Mononuclear cell (primary cell): Measurements from ENCODE around the gene AHR. TPM values are rescaled to one million over a fixed set of nuclear protein-coding genes. Genes with fewer than 3 reads are reported as not detected.
"Not testable (repeated sequence)": the region's sequence is repeated elsewhere in the genome, so short reads cannot be mapped to it uniquely, and the experiment has no call there.

Source experiments
- H3K27me3 ChIP-seq: 2 replicates; pipeline ENCODE4 v1.6.0; 2011; ENCODE audit warnings: low read length, control low read depth; ENCODE audit not compliant: insufficient read depth
- H3K4me1 ChIP-seq: 2 replicates; pipeline ENCODE4 v1.5.1; 2011; ENCODE audit warnings: mild to moderate bottlenecking, low read length, control low read depth; ENCODE audit not compliant: insufficient read depth
- H3K4me3 ChIP-seq: 2 replicates; pipeline ENCODE4 v1.5.1; 2011; ENCODE audit warnings: mild to moderate bottlenecking, low read length, moderate library complexity
- H3K9me3 ChIP-seq: 2 replicates; pipeline ENCODE4 v1.5.1; 2011; ENCODE audit warnings: low read depth, mild to moderate bottlenecking, control low read depth, low read length
- total RNA-seq: library from RNA; depleted of rRNA; stranded (reverse); fragments of >200 nt; gene quantifications from one replicate; pipeline ENCODE4 v1.2.3, GENCODE V29; 2012

AHR gene
- total RNA-seq, 1 donor = 490 TPM

- Histone ChIP-seq H3K9me3 (no peaks in the 10 kb centered on the region), H3K4me3 (no peak overlapping the region), H3K4me1 (peaks cover 27% of the 10 kb centered on the region), H3K27me3 (no peaks in the 10 kb centered on the region)
These were observed 73.4 kb downstream of the AHR start for GRCh38 chr7:17371671-17372524.

- no peaks in the 10 kb centered on the region for H3K27me3 ChIP-seq
- peaks cover 23% of the 10 kb centered on the region for H3K4me1 ChIP-seq
- no peak overlapping the region for H3K4me3 ChIP-seq
- no peaks in the 10 kb centered on the region for H3K9me3 ChIP-seq
These were observed 75.7 kb downstream of the AHR start for GRCh38 chr7:17374157-17374556.

GRCh38 chr7:17374654-17375053 is 76.2 kb downstream of the AHR start:
- no peaks in the 10 kb centered on the region for H3K27me3 ChIP-seq
- H3K4me1 ChIP-seq = peaks cover 18% of the 10 kb centered on the region
- no peak overlapping the region for H3K4me3 ChIP-seq
- H3K9me3 ChIP-seq = no peaks in the 10 kb centered on the region

GRCh38 chr7:17376595-17376994 is 78.1 kb downstream of the AHR start:
- Histone ChIP-seq H3K4me3 (no peak overlapping the region), H3K9me3 (no peaks in the 10 kb centered on the region), H3K27me3 (no peaks in the 10 kb centered on the region), H3K4me1 (no peaks in the 10 kb centered on the region)

GRCh38 chr7:17380736-17381662 is 82.5 kb downstream of the AHR start:
- no peaks in the 10 kb centered on the region for H3K4me1 ChIP-seq
- no peaks in the 10 kb centered on the region for H3K9me3 ChIP-seq
- no peaks in the 10 kb centered on the region for H3K27me3 ChIP-seq
- H3K4me3 ChIP-seq = no peak overlapping the region

- not testable (repeated sequence) for H3K27me3 ChIP-seq, H3K4me1 ChIP-seq, H3K4me3 ChIP-seq, H3K9me3 ChIP-seq
These were observed 84.2 kb downstream of the AHR start for GRCh38 chr7:17382408-17383354.

GRCh38 chr7:17384400-17384799 is 85.9 kb downstream of the AHR start:
- Histone ChIP-seq H3K4me3 (no peak overlapping the region), H3K9me3 (no peaks in the 10 kb centered on the region), H3K27me3 (no peaks in the 10 kb centered on the region), H3K4me1 (no peaks in the 10 kb centered on the region)

GRCh38 chr7:17385612-17386011 is 87.2 kb downstream of the AHR start:
- Histone ChIP-seq H3K27me3 (no peaks in the 10 kb centered on the region), H3K4me1 (no peaks in the 10 kb centered on the region), H3K9me3 (no peaks in the 10 kb centered on the region), H3K4me3 (no peak overlapping the region)

GRCh38 chr7:17390392-17390791 is 91.9 kb downstream of the AHR start:
- Histone ChIP-seq H3K4me3 (no peak overlapping the region), H3K27me3 (no peaks in the 10 kb centered on the region), H3K9me3 (no peaks in the 10 kb centered on the region), H3K4me1 (no peaks in the 10 kb centered on the region)

GRCh38 chr7:17391366-17391765 is 92.9 kb downstream of the AHR start:
- Histone ChIP-seq H3K4me1 (peaks cover under 1% of the 10 kb centered on the region), H3K27me3 (no peaks in the 10 kb centered on the region), H3K9me3 (no peaks in the 10 kb centered on the region), H3K4me3 (no peak overlapping the region)

- H3K9me3 ChIP-seq = no peaks in the 10 kb centered on the region
- no peaks in the 10 kb centered on the region for H3K27me3 ChIP-seq
- no peak overlapping the region for H3K4me3 ChIP-seq
- H3K4me1 ChIP-seq = peaks cover 7% of the 10 kb centered on the region
These were observed 94.4 kb downstream of the AHR start for GRCh38 chr7:17392846-17393245.

- not testable (repeated sequence) for H3K4me3 ChIP-seq, H3K9me3 ChIP-seq, H3K4me1 ChIP-seq, H3K27me3 ChIP-seq
These were observed 96.1 kb downstream of the AHR start for GRCh38 chr7:17394563-17394962.
